NCI-H2171 (cell line): Measurements from ENCODE around the gene MS4A3.
"Not testable (repeated sequence)": the region's sequence is repeated elsewhere in the genome, so short reads cannot be mapped to it uniquely, and the experiment has no call there.

ENCODE experiments used
- DNase-seq: peaks from one replicate; lab custom pipeline; 2025; lab: John Stamatoyannopoulos, UW

Gene MS4A3

DNA sequence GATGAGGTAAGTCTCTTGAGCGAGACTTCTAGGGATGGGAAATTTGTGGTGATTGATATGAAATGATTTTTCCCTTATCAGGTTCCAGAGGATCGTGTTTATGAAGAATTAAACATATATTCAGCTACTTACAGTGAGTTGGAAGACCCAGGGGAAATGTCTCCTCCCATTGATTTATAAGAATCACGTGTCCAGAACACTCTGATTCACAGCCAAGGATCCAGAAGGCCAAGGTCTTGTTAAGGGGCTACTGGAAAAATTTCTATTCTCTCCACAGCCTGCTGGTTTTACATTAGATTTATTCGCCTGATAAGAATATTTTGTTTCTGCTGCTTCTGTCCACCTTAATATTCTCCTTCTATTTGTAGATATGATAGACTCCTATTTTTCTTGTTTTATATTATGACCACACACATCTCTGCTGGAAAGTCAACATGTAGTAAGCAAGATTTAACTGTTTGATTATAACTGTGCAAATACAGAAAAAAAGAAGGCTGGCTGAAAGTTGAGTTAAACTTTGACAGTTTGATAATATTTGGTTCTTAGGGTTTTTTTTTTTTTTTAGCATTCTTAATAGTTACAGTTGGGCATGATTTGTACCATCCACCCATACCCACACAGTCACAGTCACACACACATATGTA lies 39.1 kb downstream of the MS4A3 start:
- no peak for DNase-seq

DNA sequence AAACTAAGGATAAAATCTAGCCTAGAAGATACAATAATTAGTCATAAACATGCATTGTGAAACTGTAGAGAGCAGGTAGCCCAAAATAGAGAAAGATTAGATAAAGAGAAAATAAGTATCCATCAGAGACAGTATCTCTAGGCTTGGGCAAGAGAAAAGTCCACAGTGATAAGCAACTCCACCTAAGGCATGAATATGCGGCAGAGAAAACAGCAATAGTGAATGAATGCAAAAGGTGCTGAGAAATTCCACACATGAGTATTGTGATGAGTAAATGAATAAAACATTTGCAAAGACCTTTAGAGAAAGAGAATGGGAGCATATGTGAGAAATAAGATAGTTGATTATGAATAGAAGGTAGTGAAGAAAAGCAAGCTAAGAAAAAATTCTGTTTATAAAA lies 40.7 kb downstream of the MS4A3 start:
- no peak for DNase-seq

DNA sequence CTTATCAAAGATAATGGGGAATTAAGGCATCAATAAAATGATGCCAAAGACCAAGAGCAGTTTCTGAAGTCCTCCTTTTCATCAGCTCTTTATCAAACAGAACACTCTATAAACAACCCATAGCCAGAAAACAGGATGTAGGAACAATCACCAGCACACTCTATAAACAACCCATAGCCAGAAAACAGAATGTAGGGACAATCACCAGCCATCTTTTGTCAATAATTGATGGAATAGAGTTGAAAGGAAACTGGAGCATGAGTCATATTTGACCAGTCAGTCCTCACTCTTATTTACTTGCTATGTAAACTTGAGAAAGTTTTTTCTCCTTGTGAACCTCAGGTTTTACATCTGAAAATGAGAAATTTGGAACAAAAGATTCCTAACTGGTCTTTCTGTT lies 42.0 kb downstream of the MS4A3 start:
- no peak for DNase-seq

DNA sequence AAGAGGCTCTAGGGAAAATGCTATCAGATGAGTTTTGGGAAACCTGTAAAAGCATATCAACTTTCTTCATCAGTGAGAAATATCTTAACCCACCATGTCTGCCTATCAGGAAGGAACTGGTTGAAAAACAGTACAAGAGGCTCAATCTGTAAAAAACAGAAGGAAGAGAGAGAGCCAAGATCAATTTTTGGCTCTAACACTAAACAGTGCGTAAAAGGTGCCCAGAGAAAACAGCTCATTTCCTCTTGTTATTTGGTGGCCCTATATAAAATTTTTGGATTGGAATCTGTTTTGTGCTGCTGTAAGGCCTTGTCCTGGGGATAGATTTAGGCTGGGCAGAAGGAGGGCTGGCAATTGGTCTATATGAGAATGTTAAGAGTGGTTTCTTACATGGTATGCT lies 44.1 kb downstream of the MS4A3 start:
- DNase-seq, result no peak

DNA sequence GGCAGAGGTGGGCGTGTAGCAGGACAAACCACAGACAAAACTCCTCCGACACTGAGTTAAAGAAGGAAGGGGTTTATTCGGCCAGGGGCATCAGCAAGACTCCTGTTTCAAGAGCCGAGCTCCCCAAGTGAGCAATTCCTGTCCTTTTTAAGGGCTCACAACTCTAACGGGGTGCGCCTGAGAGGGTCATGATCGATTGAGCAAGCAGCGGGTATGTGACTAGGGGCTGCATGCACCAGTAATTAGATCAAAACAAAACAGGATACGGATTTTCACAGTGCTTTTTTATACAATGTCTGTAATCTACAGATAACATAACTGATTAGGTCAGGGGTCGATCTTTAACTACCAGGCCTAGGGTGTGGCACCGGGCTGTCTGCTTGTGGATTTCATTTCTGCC lies 44.9 kb downstream of the MS4A3 start:
- DNase-seq, result not testable (repeated sequence)

DNA sequence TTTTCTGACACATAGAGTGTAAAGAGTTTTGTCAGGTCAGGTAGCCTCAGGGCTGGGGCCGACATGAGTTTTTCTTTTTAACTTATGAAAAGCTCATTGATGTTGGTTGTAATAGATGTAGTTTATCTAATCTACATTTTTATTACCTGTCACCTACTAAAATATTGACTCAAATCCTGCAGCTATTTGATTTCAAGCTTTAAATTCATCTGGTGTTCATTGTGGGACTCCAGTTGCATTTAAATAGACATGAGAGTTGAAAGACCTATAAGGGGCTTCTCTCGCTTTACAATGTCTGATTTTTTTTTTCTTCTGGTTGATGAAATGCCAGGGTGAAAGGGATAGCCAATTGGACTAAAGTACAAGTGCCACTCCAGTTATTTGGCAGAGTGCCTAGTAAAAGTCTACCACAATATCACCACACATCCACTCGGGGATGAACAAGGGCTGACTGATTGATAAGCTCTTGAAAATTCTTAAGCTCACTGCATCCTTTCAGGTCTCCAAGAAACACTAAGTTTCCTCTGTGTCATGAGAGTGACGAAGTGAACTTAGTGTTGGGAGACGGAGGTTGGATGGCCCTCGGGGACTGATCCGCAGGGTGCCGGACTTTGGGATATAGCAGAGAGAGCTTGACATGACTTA lies 48.1 kb downstream of the MS4A3 start:
- DNase-seq, result not testable (repeated sequence)

DNA sequence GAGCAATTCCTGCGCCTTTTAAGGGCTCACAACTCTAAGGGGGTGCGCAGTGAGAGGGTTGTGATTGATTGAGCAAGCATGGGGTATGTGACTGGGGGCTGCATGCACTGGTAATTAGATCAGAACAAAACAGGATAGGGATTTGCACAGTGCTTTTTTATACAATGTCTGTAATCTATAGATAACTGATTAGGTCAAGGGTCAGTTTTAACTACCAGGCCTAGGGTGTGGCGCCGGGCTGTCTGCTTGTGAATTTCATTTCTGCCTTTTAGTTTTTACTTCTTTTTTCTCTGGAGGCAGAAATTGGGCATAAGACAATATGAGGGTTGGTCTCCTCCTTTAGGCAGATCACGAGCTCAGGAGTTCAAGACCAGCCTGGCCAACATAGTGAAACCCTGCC lies 52.2 kb downstream of the MS4A3 start:
- not testable (repeated sequence) for DNase-seq

DNA sequence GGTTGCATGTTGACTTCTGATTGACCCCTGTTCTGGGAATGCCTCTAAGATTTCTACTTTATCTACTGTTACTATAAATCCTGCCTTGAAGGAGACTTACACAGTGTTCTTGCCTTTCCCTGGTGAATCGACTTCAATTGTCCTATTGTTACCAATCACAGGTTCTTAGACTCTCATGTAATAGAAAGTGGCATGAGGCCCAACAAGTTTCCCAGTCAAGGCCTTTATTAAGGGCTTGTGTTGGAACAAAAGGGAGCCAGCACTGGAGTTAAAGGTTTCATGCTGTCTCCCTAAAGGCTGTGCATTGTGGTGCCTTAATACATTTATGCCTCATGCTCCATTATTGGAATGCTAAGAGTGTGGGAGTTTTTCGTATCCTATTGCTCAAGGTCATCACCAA lies 55.3 kb downstream of the MS4A3 start:
- DNase-seq, result no peak

DNA sequence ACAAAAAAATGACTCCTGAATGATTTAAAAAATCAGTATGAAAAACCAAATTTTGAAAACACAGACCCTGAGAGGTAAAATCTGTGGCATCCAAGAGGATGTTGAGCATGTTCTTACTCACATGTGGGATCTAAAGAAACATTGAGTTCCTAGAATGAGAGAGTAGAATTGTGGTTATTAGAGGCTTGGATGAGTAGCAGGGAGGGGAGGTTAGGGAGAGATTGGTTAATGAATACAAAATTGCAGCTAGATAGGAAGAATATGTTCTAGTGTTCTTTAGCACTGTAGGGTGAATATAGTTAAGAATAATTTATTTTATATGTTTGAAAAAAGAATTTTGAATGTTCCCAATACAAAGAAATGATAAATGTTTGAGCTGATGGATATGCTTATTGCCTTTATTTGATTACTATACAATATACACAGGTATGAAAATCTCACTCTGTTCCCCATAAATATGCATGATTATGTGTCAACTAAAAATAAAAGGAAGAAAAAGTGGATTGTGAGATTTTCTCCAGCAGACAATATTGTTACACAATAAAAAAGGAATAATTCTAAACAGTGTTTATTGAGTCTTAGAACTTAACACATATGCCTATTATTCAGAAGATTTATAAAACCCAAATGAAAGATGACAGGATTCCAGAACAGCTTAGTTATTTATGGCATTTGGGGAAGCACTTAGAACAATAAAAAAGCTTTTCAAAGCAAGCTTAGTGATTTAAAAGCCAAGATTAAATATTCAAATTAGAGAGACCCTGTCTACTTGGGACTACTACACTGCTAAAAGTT lies 60.7 kb downstream of the MS4A3 start:
- DNase-seq, result no peak

DNA sequence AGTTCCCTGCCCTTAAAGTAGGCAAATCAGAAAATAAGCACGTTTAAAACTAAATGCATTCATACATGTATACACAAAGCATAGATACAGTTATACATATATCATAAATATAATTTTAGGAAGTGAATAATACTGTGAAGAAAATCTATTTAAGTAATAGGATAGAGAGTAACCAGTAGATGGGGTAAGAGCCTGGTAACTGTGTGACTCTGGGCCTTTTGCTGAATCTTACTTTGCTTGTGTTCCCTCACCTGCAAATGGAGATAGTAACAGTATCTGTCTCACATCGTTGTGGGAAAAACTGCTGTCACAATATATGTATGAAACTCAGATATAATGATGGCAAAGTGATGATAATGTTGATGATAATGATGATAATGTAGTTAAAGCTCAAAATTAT lies 61.9 kb downstream of the MS4A3 start:
- DNase-seq, result no peak

DNA sequence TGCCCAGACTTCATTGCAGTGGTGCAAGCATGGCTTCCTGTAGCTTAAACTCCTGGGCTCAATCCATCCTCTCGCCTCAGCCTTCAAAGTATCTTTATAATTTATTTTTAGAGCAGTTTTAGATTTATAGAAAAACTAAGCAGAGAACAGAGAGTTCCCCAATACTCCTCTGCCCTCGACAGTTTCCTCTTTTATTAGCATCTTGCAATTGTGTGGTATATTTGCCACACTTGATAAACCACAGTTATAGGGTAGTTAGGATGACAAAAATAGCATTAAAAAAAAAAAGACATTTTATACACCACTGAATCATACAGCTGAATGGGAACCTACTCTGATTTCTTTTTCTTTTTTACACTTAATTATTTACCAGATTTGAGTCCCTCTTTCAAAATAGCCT lies 63.2 kb downstream of the MS4A3 start:
- DNase-seq, result no peak
